CD4-positive, alpha-beta T cell (primary cell): ENCODE data around the gene HOMER1. TPM values are rescaled to one million over a fixed set of nuclear protein-coding genes. Genes with fewer than 3 reads are reported as not detected.

Experiments
- ATAC-seq: fragments of 200-7000 bp; cut with Tn5 transposase; one replicate; pipeline ENCODE4 v1.10.0; 2022; ENCODE audit warnings: mild to moderate bottlenecking; ENCODE audit not compliant: poor library complexity
- CTCF ChIA-PET: fragments of 350-600 bp; sonication (Branson Sonifier 250); formaldehyde crosslinking; loops from one replicate; lab custom pipeline; 2021; ENCODE audit warnings: antibody characterized with exemption, inconsistent platforms; lab: Charles Lee
- POLR2A ChIA-PET: fragments of 350-600 bp; sonication (Branson Sonifier 250); formaldehyde crosslinking; loops from one replicate; lab custom pipeline; 2021; ENCODE audit warnings: antibody characterized with exemption, inconsistent platforms; lab: Charles Lee
- DNase-seq, 14 experiments: peaks; one replicate each; pipeline ENCODE4 v3.0.0-alpha.2; 2013 to 2020; ENCODE audit warnings: mixed read lengths in 2 of 14
- H3K27ac ChIP-seq, 2 donors: one replicate each; pipeline versions ENCODE4 v1.5.1 to v1.7.0; 2013; ENCODE audit warnings: low read length in 2 of 2, low read depth in 1 of 2, mild to moderate bottlenecking in 1 of 2
- H3K27me3 ChIP-seq, 2 experiments: 1 replicate in 1 of 2; 2 replicates in 1 of 2; pipeline versions ENCODE4 v1.6.1 to v1.7.0; 2013; ENCODE audit warnings: low read length in 2 of 2, control low read depth in 1 of 2, mild to moderate bottlenecking in 1 of 2, moderate library complexity in 1 of 2; ENCODE audit not compliant: insufficient read depth in 2 of 2, control insufficient read depth in 1 of 2
- H3K36me3 ChIP-seq: one replicate; pipeline ENCODE4 v1.6.1; 2013; ENCODE audit warnings: low read length, control low read depth; ENCODE audit not compliant: insufficient read depth
- H3K4me1 ChIP-seq: one replicate; pipeline ENCODE4 v1.6.1; 2013; ENCODE audit warnings: low read length, control low read depth; ENCODE audit not compliant: insufficient read depth
- H3K4me3 ChIP-seq: one replicate; pipeline ENCODE4 v1.5.1; 2013; ENCODE audit warnings: mild to moderate bottlenecking, low read length, moderate library complexity
- H3K9me3 ChIP-seq, 2 experiments: 1 replicate in 1 of 2; 2 replicates in 1 of 2; pipeline versions ENCODE4 v1.6.1 to v1.7.0; 2013; ENCODE audit warnings: low read length in 2 of 2, mild to moderate bottlenecking in 2 of 2, control low read depth in 1 of 2, moderate library complexity in 1 of 2; ENCODE audit not compliant: control insufficient read depth in 1 of 2, insufficient read depth in 1 of 2
- H3K27ac Mint-ChIP-seq: one replicate; pipeline ENCODE4 v1.8.0; 2020; ENCODE audit warnings: mixed read lengths
- H3K27me3 Mint-ChIP-seq: one replicate; pipeline ENCODE4 v1.8.0; 2021; ENCODE audit warnings: mixed read lengths
- H3K36me3 Mint-ChIP-seq: one replicate; pipeline ENCODE4 v1.8.0; 2021; ENCODE audit warnings: low read depth, mixed read lengths
- H3K4me1 Mint-ChIP-seq: one replicate; pipeline ENCODE4 v1.8.0; 2021; ENCODE audit warnings: low read depth, mixed read lengths
- H3K4me3 Mint-ChIP-seq: one replicate; pipeline ENCODE4 v1.8.0; 2020; ENCODE audit warnings: mild to moderate bottlenecking, mixed read lengths
- H3K9me3 Mint-ChIP-seq: one replicate; pipeline ENCODE4 v1.8.0; 2020; ENCODE audit warnings: mixed read lengths
- CTCF ChIP-seq: fragments of 200-600 bp; IDR thresholded peaks from one replicate; pipeline ENCODE4 v1.8.0; 2022; ENCODE audit warnings: antibody characterized with exemption, mild to moderate bottlenecking
- intact Hi-C, 2 experiments: fragments of 100-400 bp; cut with DNase I in 1 of 2; cut with micrococcal nuclease in 1 of 2; formaldehyde crosslinking; loops; one replicate each; pipeline versions ENCODE4 v1.15.1 to v1.9.0; 2023 to 2025; cut with DNase I, micrococcal nuclease
- total RNA-seq, 174 experiments: library from RNA in 2 of 174; stranded (reverse) in 2 of 174; gene quantifications; one replicate each; pipeline ENCODE4 v1.2.3 and lab custom pipeline; 2021 to 2026

HOMER1 gene
- total RNA-seq, 2 experiments from 2014 or later: 2.1 TPM

DNA sequence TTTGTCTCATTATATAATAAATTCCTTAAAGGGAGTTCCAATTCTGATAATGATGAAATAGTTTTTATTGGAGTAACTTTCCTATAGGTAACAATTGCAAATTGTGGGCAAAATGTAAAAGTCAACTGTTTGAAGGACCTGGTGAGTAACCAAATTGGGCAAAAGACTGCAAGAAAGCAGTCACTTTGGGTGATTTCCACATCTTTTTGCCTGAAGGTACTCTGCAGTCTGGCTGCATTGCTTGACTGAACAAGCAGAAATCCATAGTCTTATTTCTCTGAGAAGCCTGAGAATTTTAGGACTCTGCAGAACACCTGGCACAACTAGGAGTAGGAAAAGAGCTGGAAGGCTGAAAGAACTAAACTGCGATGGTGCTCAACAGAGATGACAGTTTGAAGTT lies 114.9 kb downstream of the HOMER1 start:
- CTCF ChIA-PET: no interaction called here
- Histone ChIP-seq H3K4me3 (no peak overlapping the region), H3K27ac (no peak overlapping the region), H3K27me3 (no peaks in the 10 kb centered on the region), H3K36me3 (no peaks in the 10 kb centered on the region), H3K4me1 (no peaks in the 10 kb centered on the region), H3K9me3 (no peaks in the 10 kb centered on the region)
- no peaks in the 10 kb centered on the region for H3K36me3 Mint-ChIP-seq
- H3K4me1 Mint-ChIP-seq: no peaks in the 10 kb centered on the region
- TF ChIP-seq CTCF: no peak
- DNase-seq (no peak), ATAC-seq (no peak)
- no peaks in the 10 kb centered on the region for H3K27me3 Mint-ChIP-seq
- intact Hi-C loops: no loop called here
- no peak overlapping the region for H3K27ac Mint-ChIP-seq
- H3K4me3 Mint-ChIP-seq: no peak overlapping the region
- no peaks in the 10 kb centered on the region for H3K9me3 Mint-ChIP-seq
- POLR2A ChIA-PET: no interaction called here

- Mint-ChIP-seq H3K4me3 (no peak overlapping the region), H3K27ac (no peak overlapping the region), H3K9me3 (no peaks in the 10 kb centered on the region), H3K27me3 (no peaks in the 10 kb centered on the region), H3K36me3 (no peaks in the 10 kb centered on the region), H3K4me1 (no peaks in the 10 kb centered on the region)
- no peak for ATAC-seq
- Histone ChIP-seq H3K27me3 (no peaks in the 10 kb centered on the region), H3K36me3 (no peaks in the 10 kb centered on the region), H3K4me1 (no peaks in the 10 kb centered on the region), H3K4me3 (no peak overlapping the region), H3K27ac (no peak overlapping the region), H3K9me3 (no peaks in the 10 kb centered on the region)
- CTCF ChIA-PET: no interaction called here
- DNase-seq: no peak
- no peak for TF ChIP-seq CTCF
- intact Hi-C loops: no loop called here
- POLR2A ChIA-PET: no interaction called here
These were observed 116.9 kb downstream of the HOMER1 start for GRCh38 chr5:79397080-79397479.

DNA sequence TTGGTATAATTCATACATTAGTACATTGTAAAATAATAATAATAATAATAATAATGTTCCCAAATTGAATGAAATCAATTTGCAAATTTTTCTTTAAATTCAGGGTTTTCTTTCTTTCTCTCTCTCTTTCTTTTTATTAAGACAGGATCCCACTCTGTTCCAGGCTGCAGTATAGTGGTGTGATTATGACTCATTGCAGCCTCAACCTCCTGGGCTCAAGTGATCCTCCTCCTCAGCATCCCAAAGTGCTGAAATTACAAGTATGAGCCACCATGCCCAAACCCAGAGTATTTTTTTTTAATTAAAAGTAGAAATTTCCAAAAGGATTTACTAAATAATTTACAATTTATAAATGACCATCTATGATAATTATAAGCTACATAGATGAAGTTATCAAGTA lies 117.7 kb downstream of the HOMER1 start:
- Histone ChIP-seq H3K27me3 (no peaks in the 10 kb centered on the region), H3K36me3 (no peaks in the 10 kb centered on the region), H3K4me3 (no peak overlapping the region), H3K9me3 (no peaks in the 10 kb centered on the region), H3K27ac (no peak overlapping the region), H3K4me1 (no peaks in the 10 kb centered on the region)
- ATAC-seq: no peak
- no peak for DNase-seq
- Mint-ChIP-seq H3K4me1 (no peaks in the 10 kb centered on the region), H3K36me3 (no peaks in the 10 kb centered on the region), H3K27ac (no peak overlapping the region), H3K4me3 (no peak overlapping the region), H3K9me3 (no peaks in the 10 kb centered on the region), H3K27me3 (no peaks in the 10 kb centered on the region)
- intact Hi-C loops: no loop called here
- TF ChIP-seq CTCF: no peak
- POLR2A ChIA-PET: no interaction called here
- CTCF ChIA-PET: no interaction called here
